Body of pancreas (tissue), 4 donors: Measurements from ENCODE around the gene EPHB2. TPM values are rescaled to one million over a fixed set of nuclear protein-coding genes. Genes with fewer than 3 reads are reported as not detected.

Experiments
- ATAC-seq: fragments of 150-250 bp; one replicate; pipeline ENCODE4 v1.9.1; 2016
- DNase-seq, 4 donors: peaks; one replicate each; pipeline ENCODE4 v3.0.0-alpha.2; 2019
- H3K27ac ChIP-seq, 4 donors: fragments of 200-600 bp; sonication (generic); 1 replicate in 3 of 4; 2 replicates in 1 of 4; pipeline versions ENCODE4 v1.5.1 to v1.6.1; 2016 to 2019; ENCODE audit warnings: mild to moderate bottlenecking in 1 of 4, mixed read lengths in 1 of 4, moderate library complexity in 1 of 4
- H3K27me3 ChIP-seq, 2 donors: fragments of 200-600 bp; sonication (generic); one replicate each; pipeline ENCODE4 v1.6.0; 2016; ENCODE audit warnings: mild to moderate bottlenecking in 1 of 2
- H3K36me3 ChIP-seq, 2 donors: fragments of 200-600 bp; sonication (generic); replicated peaks in 1 of 2; 2 replicates each; pipeline ENCODE4 v1.5.1; 2016; ENCODE audit warnings: low read depth in 2 of 2; ENCODE audit not compliant: insufficient read depth in 1 of 2
- H3K4me1 ChIP-seq: fragments of 200-600 bp; sonication (generic); one replicate; pipeline ENCODE4 v1.6.0; 2016
- H3K4me3 ChIP-seq, 2 donors: fragments of 200-600 bp; sonication (generic); 1 replicate in 1 of 2; 2 replicates in 1 of 2; pipeline ENCODE4 v1.5.1; 2016 to 2019
- H3K9me3 ChIP-seq, 3 donors: fragments of 200-600 bp; sonication (generic); 1 replicate in 2 of 3; 2 replicates in 1 of 3; pipeline ENCODE4 v1.5.1; 2016
- POLR2A ChIP-seq, 3 donors: fragments of 450-650 bp; IDR thresholded peaks; one replicate each; pipeline ENCODE4 v1.6.1; 2016; ENCODE audit warnings: antibody characterized with exemption in 3 of 3, mild to moderate bottlenecking in 2 of 3
- WGBS, 2 donors: methylation state at CpG; one replicate each; pipeline ENCODE4 v1.1.5; 2017; 5-methylcytosine and 5-hydroxymethylcytosine counted together
- intact Hi-C: fragments of 100-400 bp; cut with DNase I; formaldehyde crosslinking; loops from one replicate; pipeline ENCODE4 v1.15.1; 2023
- total RNA-seq, 2 donors: library from RNA; depleted of rRNA; stranded (reverse); fragments of >200 nt; gene quantifications; one replicate each; pipeline ENCODE4 v1.1.0, GENCODE V29; 2016
- TF ChIP-seq, protein P1 (sequence below), 7 experiments: fragments of 450-650 bp in 4 of 7; fragments of 200-600 bp in 3 of 7; sonication (generic) in 3 of 7; IDR thresholded peaks; one replicate each; pipeline ENCODE4 v1.5.1; 2016 to 2019; ENCODE audit warnings: antibody characterized with exemption in 7 of 7

EPHB2 gene
- total RNA-seq, 2 donors from 2014 or later, result 2.9 to 7.9 TPM

DNA sequence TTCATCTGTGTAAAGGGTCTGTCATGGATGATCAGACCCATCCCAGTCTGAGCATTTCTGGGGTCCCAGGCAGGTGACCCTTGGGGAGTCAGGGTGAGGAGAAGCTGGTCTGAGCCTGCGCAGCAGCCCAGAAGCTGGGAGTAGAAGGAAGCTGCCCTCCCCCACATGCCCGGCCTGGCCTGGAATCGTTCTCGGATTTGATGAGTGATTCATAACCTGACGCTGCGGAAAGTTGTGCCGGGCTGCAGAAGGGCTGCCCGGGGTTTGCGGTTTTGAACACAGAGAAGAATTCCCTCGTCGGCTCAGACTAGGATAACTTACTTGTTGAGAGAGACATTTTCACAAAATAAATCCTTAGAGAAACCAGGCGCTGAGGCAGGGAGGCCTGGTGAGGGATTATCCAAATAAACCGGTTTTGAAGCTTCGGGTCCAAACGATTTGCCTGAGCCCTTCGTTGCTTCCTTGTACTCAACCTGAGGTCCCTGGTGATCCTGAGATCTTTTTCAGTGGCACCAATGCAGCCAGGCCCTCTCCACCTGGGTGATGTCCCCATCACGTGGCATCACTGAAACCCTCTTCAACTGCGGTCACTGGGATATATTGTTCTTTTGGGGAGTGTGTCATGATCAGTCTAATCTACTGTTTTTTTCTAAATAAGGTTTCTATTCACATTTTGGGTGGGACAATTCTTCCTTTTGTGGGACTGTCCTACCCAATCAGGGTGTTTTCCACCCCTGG is 29.2 kb downstream of the EPHB2 start:
- 79 to 89% methylated on average over 16 to 18 of the region's 18 CpGs for WGBS, 2 donors
- Histone ChIP-seq H3K9me3 (no peaks in the 10 kb centered on the region), H3K27me3 (no peaks in the 10 kb centered on the region), H3K36me3 (no peaks in the 10 kb centered on the region), H3K4me1 (no peaks in the 10 kb centered on the region), H3K4me3 (no peak overlapping the region), H3K27ac (no peak overlapping the region)
- intact Hi-C loops, result no loop called here
- ATAC-seq (no peak), DNase-seq (no peak)
- TF ChIP-seq POLR2A (IDR thresholded peaks at IDR 0.05), result no peak
- TF ChIP-seq, protein P1, sequence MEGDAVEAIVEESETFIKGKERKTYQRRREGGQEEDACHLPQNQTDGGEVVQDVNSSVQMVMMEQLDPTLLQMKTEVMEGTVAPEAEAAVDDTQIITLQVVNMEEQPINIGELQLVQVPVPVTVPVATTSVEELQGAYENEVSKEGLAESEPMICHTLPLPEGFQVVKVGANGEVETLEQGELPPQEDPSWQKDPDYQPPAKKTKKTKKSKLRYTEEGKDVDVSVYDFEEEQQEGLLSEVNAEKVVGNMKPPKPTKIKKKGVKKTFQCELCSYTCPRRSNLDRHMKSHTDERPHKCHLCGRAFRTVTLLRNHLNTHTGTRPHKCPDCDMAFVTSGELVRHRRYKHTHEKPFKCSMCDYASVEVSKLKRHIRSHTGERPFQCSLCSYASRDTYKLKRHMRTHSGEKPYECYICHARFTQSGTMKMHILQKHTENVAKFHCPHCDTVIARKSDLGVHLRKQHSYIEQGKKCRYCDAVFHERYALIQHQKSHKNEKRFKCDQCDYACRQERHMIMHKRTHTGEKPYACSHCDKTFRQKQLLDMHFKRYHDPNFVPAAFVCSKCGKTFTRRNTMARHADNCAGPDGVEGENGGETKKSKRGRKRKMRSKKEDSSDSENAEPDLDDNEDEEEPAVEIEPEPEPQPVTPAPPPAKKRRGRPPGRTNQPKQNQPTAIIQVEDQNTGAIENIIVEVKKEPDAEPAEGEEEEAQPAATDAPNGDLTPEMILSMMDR (IDR thresholded peaks at IDR 0.05), result no peak

DNA sequence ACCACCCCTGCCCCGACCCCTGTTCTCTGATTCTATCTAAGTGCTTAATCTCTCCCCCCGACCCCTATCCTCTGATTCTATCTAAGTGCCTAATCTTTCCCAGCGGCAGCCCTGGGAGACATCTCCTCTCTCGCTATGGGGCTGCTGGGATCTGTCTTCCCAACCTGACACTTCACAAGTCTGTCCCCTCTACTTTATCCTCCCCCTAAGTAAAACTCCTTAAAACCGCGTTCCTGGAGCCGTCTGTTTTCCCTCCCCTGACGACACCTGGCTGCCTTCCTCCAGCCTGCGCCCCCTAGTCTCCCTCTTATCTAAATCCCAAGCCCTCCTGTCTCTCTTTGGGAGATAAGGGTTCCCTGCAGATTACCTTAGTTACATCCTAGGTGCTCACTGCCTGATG is 30.5 kb downstream of the EPHB2 start:
- no peak overlapping the region for H3K27ac ChIP-seq
- intact Hi-C loops, result no loop called here
- no peaks in the 10 kb centered on the region for H3K9me3 ChIP-seq
- H3K36me3 ChIP-seq, result no peaks in the 10 kb centered on the region
- TF ChIP-seq POLR2A (IDR thresholded peaks at IDR 0.05), result no peak
- TF ChIP-seq, protein P1 (IDR thresholded peaks at IDR 0.05), result no peak
- H3K27me3 ChIP-seq, result no peaks in the 10 kb centered on the region
- no peak for ATAC-seq
- whole genome bisulfite sequencing, 2 donors, result 74 to 76% methylated on average over 9 of the region's 9 CpGs
- H3K4me3 ChIP-seq, result no peak overlapping the region
- H3K4me1 ChIP-seq, result no peaks in the 10 kb centered on the region
- no peak for DNase-seq

DNA sequence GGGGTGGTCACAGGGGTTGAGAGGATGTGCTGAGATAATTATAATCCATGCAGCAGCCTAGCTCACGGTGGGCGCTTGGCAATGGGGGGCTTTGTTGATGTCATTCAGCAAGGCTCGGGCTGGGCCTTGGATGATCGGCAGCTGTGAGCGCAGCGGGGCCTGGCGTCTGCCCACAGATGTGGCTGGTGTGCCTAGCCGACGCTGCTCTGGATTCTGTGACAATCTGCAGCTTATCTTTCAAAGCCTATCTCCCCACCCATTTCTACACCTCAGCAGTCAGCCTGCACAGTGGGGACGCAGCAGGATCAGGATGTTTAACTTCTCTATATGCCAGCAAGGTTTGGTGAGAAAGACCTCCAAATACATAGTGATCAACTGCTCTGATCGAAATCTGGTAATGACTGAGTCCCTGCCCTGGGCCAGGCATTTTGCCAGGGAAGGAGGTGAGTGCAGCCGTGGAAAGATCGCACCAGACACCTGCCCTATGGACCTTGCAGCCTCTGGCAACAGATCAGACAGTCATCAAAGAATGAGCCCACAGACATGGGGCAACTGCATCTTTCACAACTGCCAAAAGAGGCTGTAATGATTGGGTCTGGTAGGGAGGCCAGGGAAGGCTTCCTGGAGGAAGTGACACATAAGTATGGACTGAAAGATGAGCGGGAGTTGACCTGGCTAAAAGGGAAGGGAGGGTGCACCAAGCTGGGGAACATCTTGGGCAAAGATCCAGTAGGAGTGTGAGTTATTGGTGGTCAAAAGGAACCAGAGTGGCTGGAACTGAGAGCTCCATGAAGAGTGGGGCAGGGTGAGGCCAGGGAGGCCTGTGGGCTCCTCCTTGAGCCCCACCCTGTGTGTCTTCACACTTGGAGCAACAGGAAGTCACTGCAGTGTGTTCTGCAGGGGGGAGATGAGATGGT is 35.3 kb downstream of the EPHB2 start:
- TF ChIP-seq, protein P1 (IDR thresholded peaks at IDR 0.05), result no peak
- no peak for TF ChIP-seq POLR2A (IDR thresholded peaks at IDR 0.05)
- WGBS, 2 donors, result 71 to 81% methylated on average over 13 of the region's 14 CpGs
- intact Hi-C loops, result no loop called here
- no peaks in the 10 kb centered on the region for H3K9me3 ChIP-seq
- no peaks in the 10 kb centered on the region for H3K36me3 ChIP-seq
- peaks cover 10% of the 10 kb centered on the region for H3K4me1 ChIP-seq
- DNase-seq (peak in 1 of 4 donors; percentile 32), ATAC-seq (no peak)
- no peaks in the 10 kb centered on the region for H3K27me3 ChIP-seq
- H3K27ac ChIP-seq, result no peak overlapping the region
- H3K4me3 ChIP-seq, result no peak overlapping the region

DNA sequence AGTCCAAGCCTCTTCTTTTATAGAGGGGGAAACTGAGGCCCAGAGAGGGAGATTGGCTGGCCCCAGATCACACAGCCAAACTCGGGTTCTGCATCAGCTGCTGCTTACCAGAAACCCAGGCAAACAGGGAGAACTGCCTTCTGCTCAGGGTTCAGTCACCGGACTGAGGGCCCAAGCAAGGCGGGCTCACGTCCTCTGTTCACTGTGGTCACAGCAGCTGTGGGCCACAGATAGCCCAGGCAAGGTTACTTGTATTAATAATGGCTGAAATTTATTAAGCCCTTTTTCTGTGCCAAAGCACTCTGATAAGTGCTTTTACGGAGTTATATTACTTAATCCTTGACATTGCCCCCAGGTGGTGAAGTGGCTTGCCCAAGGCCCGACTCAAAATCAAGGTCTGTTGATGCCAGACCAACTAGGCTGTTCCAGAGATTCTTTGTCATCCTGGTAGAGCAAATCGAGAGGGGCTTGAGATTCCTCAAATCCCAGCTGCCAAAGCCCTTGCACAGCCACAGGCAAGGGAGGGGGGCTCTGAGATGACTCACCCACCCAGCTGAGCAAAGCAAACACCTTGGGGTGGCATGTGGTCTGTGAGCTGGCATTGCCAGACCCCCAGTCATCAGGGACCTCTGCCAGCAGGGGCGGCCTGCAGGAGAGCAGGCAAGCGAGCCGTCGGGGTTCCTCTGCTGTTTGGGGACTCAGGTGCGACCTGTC is 36.5 kb downstream of the EPHB2 start:
- 68 to 78% methylated on average over 7 to 11 of the region's 12 CpGs for WGBS, 2 donors
- ATAC-seq (no peak), DNase-seq (peak in 2 of 4 donors; percentile 17 to 21)
- intact Hi-C loops, result no loop called here
- peaks cover 18% of the 10 kb centered on the region for H3K4me1 ChIP-seq
- TF ChIP-seq POLR2A (IDR thresholded peaks at IDR 0.05), result no peak
- TF ChIP-seq, protein P1 (IDR thresholded peaks at IDR 0.05), result no peak
- H3K36me3 ChIP-seq, result no peaks in the 10 kb centered on the region
- no peak overlapping the region for H3K4me3 ChIP-seq
- no peaks in the 10 kb centered on the region for H3K27me3 ChIP-seq
- H3K27ac ChIP-seq, result no peak overlapping the region
- H3K9me3 ChIP-seq, result no peaks in the 10 kb centered on the region
